GM18951 (cell line): ENCODE data around the gene PTPN1.

Source experiments
- POLR2A ChIP-seq: IDR thresholded peaks from 4 replicates; pipeline ENCODE4 v1.6.1; 2011; ENCODE audit warnings: mild to moderate bottlenecking; ENCODE audit not compliant: insufficient read length, insufficient read depth; ENCODE audit errors: extremely low read depth
- in situ Hi-C: fragments of 300-500 bp; cut with MboI; formaldehyde crosslinking; loops from one replicate; pipeline ENCODE4 v1.12.0; 2022; ENCODE audit warnings: low sequenced_read_pairs, mixed read lengths, inconsistent platforms; ENCODE audit not compliant: unreplicated experiment

Gene PTPN1

GRCh38 chr20:50512323-50512722 is 2.1 kb downstream of the PTPN1 start:
- in situ Hi-C loops, result loop anchor here (5.0 kb wide), 1 partner anchor 40 kb away; no protein-coding TSS in a partner anchor
- no peak for TF ChIP-seq POLR2A

- in situ Hi-C loops, result loop anchor here (5.0 kb wide), 1 partner anchor 39 kb away; no protein-coding TSS in a partner anchor
- no peak for TF ChIP-seq POLR2A
Measured at GRCh38 chr20:50513169-50514034, 3.2 kb downstream of the PTPN1 start.

GRCh38 chr20:50514035-50514337 is 3.8 kb downstream of the PTPN1 start:
- in situ Hi-C loops, result loop anchor here (5.0 kb wide), 1 partner anchor 38 kb away; no protein-coding TSS in a partner anchor
- no peak for TF ChIP-seq POLR2A

- no peak for TF ChIP-seq POLR2A
- in situ Hi-C loops, result loop anchor here (5.0 kb wide), 1 partner anchor 38 kb away; no protein-coding TSS in a partner anchor
Measured at GRCh38 chr20:50514750-50515149, 4.6 kb downstream of the PTPN1 start.

- in situ Hi-C loops, result no loop called here
- TF ChIP-seq POLR2A, result no peak
Measured at GRCh38 chr20:50515471-50516106, 5.4 kb downstream of the PTPN1 start.

GRCh38 chr20:50516180-50516934 is 6.2 kb downstream of the PTPN1 start:
- in situ Hi-C loops, result no loop called here

GRCh38 chr20:50516935-50517816 is 7.0 kb downstream of the PTPN1 start:
- in situ Hi-C loops, result no loop called here
- no peak for TF ChIP-seq POLR2A

More at GRCh38 chr20:50516180-50516934, 6.2 kb downstream of the PTPN1 start:
- TF ChIP-seq POLR2A, result peak; percentile 22

GRCh38 chr20:50517817-50518154 is 7.6 kb downstream of the PTPN1 start:
- in situ Hi-C loops, result no loop called here
- no peak for TF ChIP-seq POLR2A

- in situ Hi-C loops, result no loop called here
- no peak for TF ChIP-seq POLR2A
Measured at GRCh38 chr20:50518270-50518721, 8.1 kb downstream of the PTPN1 start.

- in situ Hi-C loops, result no loop called here
Measured at GRCh38 chr20:50519036-50519762, 9.0 kb downstream of the PTPN1 start.

GRCh38 chr20:50520222-50520880 is 10.2 kb downstream of the PTPN1 start:
- TF ChIP-seq POLR2A, result no peak
- in situ Hi-C loops, result no loop called here

More at GRCh38 chr20:50519036-50519762, 9.0 kb downstream of the PTPN1 start:
- TF ChIP-seq POLR2A, result no peak
